Adrenal gland (tissue), 5 donors: ENCODE data around the gene TMEM108.

Experiments used
- CTCF ChIP-seq, 6 experiments: fragments of 450-650 bp in 4 of 6; fragments of 200-600 bp in 2 of 6; sonication (generic) in 1 of 6; IDR thresholded peaks; 1 replicate in 5 of 6; 2 replicates in 1 of 6; pipeline versions ENCODE4 v1.5.1 to v1.8.0; 2016 to 2021; ENCODE audit warnings: antibody characterized with exemption in 6 of 6, mild to moderate bottlenecking in 2 of 6, moderate library complexity in 1 of 6
- POLR2A ChIP-seq, 2 donors: fragments of 450-650 bp; IDR thresholded peaks; one replicate each; pipeline ENCODE4 v1.6.1; 2017; ENCODE audit warnings: antibody characterized with exemption in 2 of 2, mild to moderate bottlenecking in 2 of 2, moderate library complexity in 1 of 2
- donor health status: DM: no; HTN: no; CAD: no.

DNA sequence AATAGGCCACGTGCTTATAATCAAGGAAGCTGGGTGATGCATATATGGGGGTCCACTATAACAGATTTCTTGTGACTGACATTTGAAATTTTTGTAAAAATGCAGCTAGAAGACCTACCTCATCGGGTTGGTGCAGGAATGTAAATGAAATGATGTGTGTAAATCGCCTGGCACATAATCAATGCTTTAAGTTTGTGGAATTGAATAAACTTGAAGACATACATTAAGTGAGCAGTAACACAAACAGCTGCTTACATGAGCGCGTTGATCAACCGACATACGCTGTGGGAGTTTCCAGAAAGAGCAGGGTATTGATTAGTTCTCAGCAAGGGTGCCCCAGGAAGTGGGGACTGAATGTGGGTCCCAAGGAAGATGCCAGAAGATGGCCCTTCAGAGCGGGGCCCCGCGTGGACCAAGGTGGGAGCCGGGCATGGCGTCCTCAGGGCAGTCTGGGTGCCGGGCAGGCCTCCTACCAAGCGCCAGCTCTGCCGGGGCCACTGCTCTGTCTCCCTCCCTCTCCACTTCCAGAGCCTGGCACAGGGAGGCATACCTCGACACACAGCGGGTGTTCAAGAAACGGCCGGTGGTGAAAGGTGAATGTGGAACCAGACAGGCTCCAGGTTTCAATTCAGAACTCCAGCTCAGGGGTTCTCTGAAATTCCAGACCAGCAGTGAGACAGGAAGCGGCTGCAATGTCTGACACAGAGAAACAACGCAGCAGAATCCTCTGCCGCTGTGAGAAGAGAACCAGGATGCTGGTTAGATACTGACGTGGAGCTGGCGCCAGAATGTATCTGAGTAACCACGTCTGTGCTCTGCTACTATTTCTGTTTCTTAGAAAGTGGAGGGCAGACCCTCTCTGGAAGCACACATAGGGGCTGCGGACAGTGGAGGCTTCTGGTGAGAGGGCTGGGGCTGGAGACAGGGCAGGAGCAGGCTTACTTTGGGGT, 374.3 kb downstream of the TMEM108 start:
- TF ChIP-seq CTCF (IDR thresholded peaks at IDR 0.05) (no peak), POLR2A (IDR thresholded peaks at IDR 0.05) (no peak)
